ENCODE results near the gene HPSE2. TPM values are rescaled to one million over a fixed set of nuclear protein-coding genes. Genes with fewer than 3 reads are reported as not detected.

HPSE2 gene
- total RNA-seq, 1 donor from 2014 or later = not detected

- Mint-ChIP-seq H3K36me3 (ENCODE audit: low read depth) (no peaks in the 10 kb centered on the region), H3K27ac (ENCODE audit: unreplicated experiment) (peak overlapping the region; percentile 35), H3K4me3 (no peak overlapping the region), H3K9me3 (no peaks in the 10 kb centered on the region), H3K4me1 (peaks cover 18% of the 10 kb centered on the region), H3K27me3 (ENCODE audit: low read depth) (no peaks in the 10 kb centered on the region)
- no peak for DNase-seq (ENCODE audit: low read depth, low spot score)
- no peak for TF ChIP-seq CTCF (conservative IDR thresholded peaks at IDR 0.05)
Observed at GRCh38 chr10:98519841-98520240, 715.8 kb downstream of the HPSE2 start.

- TF ChIP-seq CTCF (conservative IDR thresholded peaks at IDR 0.05) = no peak
- Mint-ChIP-seq H3K4me3 (no peak overlapping the region), H3K4me1 (peaks cover 18% of the 10 kb centered on the region), H3K9me3 (no peaks in the 10 kb centered on the region), H3K36me3 (ENCODE audit: low read depth) (no peaks in the 10 kb centered on the region), H3K27ac (ENCODE audit: unreplicated experiment) (no peak overlapping the region), H3K27me3 (ENCODE audit: low read depth) (no peaks in the 10 kb centered on the region)
- DNase-seq (ENCODE audit: low read depth, low spot score) = no peak
Observed at GRCh38 chr10:98517672-98518071, 718.0 kb downstream of the HPSE2 start.

GRCh38 chr10:98516352-98516751 lies 719.3 kb downstream of the HPSE2 start:
- no peaks in the 10 kb centered on the region for H3K9me3 Mint-ChIP-seq
- H3K4me3 Mint-ChIP-seq = no peak overlapping the region
- H3K27me3 Mint-ChIP-seq (ENCODE audit: low read depth) = no peaks in the 10 kb centered on the region
- no peaks in the 10 kb centered on the region for H3K36me3 Mint-ChIP-seq (ENCODE audit: low read depth)
- H3K27ac Mint-ChIP-seq (ENCODE audit: unreplicated experiment) = no peak overlapping the region
- TF ChIP-seq CTCF (conservative IDR thresholded peaks at IDR 0.05) = no peak
- H3K4me1 Mint-ChIP-seq = peaks cover 18% of the 10 kb centered on the region
- DNase-seq (ENCODE audit: low read depth, low spot score) = no peak

GRCh38 chr10:98513704-98514103 lies 721.9 kb downstream of the HPSE2 start:
- no peak overlapping the region for H3K4me3 Mint-ChIP-seq
- H3K4me1 Mint-ChIP-seq = peaks cover 11% of the 10 kb centered on the region
- DNase-seq (ENCODE audit: low read depth, low spot score) = no peak
- H3K9me3 Mint-ChIP-seq = no peaks in the 10 kb centered on the region
- H3K27me3 Mint-ChIP-seq (ENCODE audit: low read depth) = no peaks in the 10 kb centered on the region
- no peaks in the 10 kb centered on the region for H3K36me3 Mint-ChIP-seq (ENCODE audit: low read depth)
- H3K27ac Mint-ChIP-seq (ENCODE audit: unreplicated experiment) = no peak overlapping the region
- TF ChIP-seq CTCF (conservative IDR thresholded peaks at IDR 0.05) = no peak

- Mint-ChIP-seq H3K27ac (ENCODE audit: unreplicated experiment) (no peak overlapping the region), H3K27me3 (ENCODE audit: low read depth) (no peaks in the 10 kb centered on the region), H3K4me1 (peaks cover 11% of the 10 kb centered on the region), H3K4me3 (no peak overlapping the region), H3K36me3 (ENCODE audit: low read depth) (no peaks in the 10 kb centered on the region), H3K9me3 (no peaks in the 10 kb centered on the region)
- no peak for DNase-seq (ENCODE audit: low read depth, low spot score)
- TF ChIP-seq CTCF (conservative IDR thresholded peaks at IDR 0.05) = no peak
Observed at GRCh38 chr10:98511876-98512275, 723.8 kb downstream of the HPSE2 start.
